GM19099 (cell line): ENCODE data around the gene ZNF438.

Source experiments
- POLR2A ChIP-seq: IDR thresholded peaks from 3 replicates; pipeline ENCODE4 v1.6.1; 2011; ENCODE audit warnings: low read depth; ENCODE audit not compliant: insufficient read length; ENCODE audit errors: extremely low read depth

Gene ZNF438

DNA sequence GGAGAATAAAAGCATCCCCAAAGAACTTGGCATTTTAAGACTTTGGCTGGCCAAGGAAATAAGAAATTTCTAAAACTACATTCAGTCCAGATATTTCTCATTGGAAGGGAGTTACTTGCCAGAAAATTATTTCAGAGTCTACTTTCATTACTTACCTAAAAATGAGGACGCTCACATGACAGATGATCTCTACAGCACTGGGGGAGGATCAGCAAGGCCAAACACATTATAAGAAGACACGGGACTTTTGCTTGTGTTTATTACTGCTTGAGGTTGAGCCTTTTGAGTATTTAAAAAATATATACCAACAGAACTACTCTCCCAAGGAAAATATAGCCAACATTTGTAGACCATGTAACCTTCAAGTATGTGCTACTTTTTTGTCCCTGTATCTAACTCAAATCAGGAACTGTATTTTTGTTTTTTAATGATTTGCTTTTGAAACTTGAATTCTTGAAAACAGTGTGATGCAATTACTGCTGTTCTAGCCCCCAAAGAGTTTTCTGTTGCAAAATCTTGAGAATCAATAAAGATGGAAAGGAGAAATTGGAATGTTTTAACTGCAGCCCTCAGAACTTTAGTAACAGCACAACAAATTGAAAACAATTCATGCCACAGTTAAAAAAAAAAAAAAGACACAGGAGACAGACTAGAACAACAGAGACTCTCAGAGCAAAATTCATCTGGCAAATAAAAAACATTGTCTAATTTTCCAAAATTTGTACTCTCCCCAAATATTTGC lies 128.1 kb downstream of the ZNF438 start:
- TF ChIP-seq POLR2A: no peak

DNA sequence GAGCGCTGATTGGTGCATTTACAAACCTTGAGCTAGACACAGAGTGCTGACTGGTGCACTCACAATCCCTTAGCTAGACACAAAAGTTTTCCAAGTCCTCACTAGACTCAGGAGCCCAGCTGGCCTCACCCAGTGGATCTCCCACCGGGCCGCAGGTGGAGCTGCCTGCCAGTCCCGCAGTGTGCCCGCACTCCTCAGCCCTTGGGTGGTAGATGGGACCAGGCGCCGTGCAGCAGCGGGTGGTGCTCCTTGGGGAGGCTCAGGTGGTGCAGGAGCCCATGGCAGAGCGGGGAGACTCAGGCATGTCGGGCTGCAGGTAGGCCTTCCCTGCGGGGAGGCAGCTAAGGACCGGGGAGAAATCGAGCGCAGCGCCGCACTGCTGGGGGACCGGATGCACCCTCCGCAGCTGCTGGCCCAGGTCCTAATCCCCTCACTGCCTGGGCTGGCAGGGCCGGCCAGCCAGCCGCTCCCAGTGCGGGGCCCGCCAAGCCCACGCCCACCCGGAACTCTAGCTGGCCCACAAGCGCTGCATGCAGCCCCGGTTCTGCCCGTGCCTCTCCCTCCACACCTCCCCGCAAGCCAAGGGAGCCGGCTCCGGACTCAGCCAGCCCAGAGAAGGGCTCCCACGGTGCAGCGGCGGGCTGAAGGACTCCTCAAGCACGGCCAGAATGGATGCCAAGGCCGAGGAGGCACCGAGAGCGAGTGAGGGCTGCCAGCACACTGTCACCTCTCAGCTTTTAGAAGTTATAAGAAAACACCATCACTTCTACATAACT lies 128.9 kb downstream of the ZNF438 start:
- TF ChIP-seq POLR2A: no peak

DNA sequence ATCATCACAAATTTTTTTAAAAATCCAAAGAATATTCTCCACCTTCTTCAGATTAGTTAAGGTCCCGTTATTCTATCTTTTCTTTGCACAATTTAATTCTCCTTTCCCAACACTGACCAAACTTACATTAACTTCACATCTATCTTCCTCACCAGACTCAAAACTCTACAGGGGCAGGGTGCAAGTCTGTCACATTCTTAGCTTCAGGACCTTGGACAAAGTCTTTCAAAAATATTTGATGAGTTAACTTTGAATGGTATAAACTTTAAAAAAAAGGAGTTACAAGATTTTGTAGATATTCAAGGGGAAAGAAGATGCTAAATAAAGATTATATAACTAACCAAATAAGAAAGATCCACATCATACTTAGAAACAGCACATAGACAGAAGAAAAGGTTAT lies 132.7 kb downstream of the ZNF438 start:
- TF ChIP-seq POLR2A: no peak

DNA sequence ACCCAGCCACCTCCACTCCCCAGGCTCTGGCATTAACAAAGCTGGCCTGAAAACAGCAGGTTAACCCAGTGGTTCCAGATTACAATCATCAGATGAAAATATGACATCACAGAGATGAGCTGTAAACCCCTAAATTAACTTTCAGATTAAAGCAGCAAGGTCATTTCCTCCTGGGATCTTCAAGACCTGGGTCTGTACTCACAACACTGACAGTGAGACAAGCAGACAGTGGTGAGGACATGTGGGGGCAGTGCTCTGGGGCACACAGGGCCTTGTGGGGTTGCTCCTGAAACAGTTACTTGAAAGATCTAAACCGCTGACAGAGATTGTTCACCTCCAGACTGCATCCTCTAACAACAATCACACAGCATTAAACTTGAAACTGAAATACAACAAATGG lies 134.1 kb downstream of the ZNF438 start:
- no peak for TF ChIP-seq POLR2A

DNA sequence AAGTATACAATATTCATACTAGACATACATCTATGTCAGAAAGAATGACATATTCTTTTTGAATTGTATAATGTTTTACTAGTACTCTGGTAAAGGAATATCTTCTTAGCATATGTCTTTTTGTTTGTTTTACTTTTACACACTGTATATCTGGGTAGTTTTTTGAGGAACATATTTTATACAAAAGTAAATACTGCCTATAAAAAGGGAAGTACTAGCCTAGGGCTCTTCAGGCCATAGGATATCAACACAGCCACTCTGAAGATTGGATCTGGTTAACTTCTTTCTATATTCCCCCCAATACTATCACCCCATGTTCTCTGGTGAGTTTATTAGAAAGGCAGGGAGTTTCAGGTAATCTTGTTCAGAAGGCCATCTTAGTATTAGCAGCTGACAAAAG lies 134.6 kb downstream of the ZNF438 start:
- TF ChIP-seq POLR2A: no peak

DNA sequence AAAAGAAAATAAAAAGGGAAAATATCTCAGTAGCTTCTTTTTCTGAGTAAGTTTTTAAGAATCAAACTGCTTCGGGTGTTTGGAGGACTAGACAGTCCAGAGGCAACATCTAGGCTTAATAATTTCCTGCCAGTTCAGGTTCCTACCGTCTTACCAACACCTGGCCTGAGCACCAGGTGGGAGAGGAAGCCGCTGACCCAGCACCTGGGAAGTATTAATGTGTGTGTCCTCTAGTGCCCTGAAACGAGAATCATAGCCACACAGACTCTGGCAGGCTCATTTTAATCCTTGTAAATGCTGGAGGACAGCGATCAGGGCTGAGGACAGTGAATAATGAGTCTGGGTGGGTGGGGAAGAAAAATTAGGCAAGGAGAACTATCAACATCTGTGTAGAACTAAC lies 137.4 kb downstream of the ZNF438 start:
- TF ChIP-seq POLR2A: no peak

DNA sequence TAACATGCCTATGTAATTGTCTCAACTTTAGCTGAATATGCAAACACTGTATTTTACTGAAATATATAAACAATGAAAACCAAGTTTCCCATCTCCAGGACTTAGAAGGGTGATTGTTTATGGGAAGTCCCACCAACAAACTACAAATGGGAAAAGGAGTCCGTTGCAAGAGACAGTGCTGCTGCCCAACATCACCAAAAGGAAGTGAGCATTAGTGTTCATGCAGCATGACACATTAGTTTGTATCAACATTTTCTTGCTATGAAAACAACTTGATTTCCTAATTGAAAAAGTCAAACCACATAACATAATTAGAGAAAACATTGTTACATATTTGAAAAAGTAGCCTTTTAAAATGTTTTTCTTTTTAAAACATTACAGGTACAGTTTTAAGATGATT lies 138.5 kb downstream of the ZNF438 start:
- TF ChIP-seq POLR2A: no peak

DNA sequence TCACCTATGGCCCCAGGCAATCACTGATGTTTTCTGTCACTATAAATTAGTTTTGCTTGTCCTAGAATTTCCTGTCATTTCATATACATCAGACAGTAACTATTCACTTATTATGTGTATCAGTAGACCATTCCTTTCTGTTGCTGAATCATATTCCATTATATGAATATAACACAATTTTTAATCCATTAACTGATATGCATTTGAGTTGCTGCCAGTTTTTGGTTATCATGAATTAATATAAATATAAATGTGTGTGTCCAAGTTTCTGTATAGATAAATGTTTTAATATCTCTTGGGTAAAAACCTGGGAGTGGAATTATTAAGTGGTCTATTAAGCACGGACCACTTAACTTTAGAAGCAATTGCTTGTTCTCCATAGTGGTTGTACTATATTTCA lies 143.8 kb downstream of the ZNF438 start:
- TF ChIP-seq POLR2A: no peak

DNA sequence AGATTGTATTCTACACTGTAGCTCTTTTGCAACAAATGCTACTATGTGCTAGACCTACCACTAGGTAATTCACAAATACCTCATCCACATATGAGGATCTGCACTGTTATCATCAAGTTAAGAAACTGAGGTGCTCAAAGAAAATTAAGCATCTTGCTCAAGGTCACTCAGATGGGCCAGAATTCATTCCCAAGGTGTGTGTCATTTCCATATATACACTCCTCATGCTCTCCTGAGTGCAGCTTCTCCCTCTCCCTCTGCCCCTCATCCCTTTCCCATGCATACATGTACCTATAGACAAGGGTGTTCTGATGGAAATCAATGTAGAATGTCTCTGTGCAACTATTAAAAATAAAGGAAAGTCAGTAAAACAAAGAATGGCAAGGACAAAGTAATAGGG lies 146.2 kb downstream of the ZNF438 start:
- TF ChIP-seq POLR2A: no peak

DNA sequence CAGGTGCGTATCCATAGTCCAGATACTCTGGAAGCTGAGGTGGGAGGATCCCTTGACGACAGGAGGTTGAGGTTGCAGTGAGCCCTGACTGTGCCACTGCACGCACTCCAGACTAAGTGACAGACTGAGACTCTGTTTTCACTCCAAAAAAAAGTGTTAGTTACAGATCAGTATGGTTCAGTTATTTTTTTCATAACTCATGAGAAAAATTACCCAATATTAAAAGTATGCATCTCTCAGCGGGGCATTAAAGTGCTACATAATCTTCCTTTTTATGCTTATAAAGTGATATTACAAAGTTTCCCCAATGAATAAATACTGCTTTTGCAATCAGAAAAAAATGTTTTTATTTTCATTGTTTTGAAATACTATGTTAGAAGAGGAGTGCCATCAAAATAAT lies 147.9 kb downstream of the ZNF438 start:
- no peak for TF ChIP-seq POLR2A

DNA sequence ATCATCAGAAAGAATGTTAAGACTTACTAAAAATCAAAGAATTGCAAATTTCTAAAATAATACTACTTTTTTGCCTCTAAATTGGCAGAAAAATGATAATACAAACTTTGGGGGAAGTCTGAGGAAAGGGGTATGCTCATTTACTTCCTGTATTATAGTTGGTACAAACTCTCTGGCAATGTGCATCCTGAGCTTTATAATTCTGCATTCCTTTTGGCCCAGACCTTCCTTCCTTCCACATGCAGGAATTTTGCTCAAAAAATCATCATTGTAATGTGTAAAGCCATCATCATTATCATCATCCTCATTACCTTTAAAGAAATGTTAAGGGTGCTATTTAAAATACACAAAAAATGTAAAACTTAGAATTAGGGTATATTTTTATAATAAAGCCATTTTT lies 148.5 kb downstream of the ZNF438 start:
- no peak for TF ChIP-seq POLR2A

DNA sequence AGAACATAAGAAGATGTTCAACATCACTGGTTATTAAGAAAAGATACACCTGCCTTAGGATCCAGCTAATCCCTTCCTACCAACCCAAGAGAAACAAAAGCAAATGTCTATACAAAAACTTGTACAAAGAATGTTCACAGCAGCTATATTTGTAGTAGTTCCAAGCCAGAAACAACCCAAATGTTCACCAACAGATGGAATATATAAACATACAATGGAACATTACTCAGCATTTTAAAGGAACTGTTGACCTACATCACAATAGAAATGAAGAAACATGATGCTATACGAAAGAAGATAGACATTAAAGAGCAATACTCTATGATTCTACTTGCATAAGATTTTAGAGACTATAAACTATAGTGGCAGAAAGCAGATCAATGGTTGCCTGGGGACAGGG lies 149.4 kb downstream of the ZNF438 start:
- no peak for TF ChIP-seq POLR2A

DNA sequence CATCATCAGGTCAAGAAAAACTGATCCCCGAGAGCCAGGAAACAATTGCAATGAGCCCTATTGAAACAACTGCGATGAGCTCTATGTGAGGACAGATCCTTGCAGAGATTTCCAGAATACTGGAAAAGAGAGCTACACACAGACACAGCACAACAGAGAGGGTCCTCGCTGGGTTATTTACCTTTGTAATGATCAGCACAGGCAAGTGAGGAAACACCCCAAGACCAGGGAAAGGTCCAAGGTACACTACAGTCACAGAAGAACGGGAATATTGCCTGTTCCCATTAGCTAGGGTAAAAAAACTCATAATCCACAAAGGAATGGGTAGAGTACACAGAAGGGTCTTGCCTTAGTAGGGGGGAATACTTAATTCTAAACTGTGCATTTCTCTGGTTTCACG lies 152.7 kb downstream of the ZNF438 start:
- no peak for TF ChIP-seq POLR2A

DNA sequence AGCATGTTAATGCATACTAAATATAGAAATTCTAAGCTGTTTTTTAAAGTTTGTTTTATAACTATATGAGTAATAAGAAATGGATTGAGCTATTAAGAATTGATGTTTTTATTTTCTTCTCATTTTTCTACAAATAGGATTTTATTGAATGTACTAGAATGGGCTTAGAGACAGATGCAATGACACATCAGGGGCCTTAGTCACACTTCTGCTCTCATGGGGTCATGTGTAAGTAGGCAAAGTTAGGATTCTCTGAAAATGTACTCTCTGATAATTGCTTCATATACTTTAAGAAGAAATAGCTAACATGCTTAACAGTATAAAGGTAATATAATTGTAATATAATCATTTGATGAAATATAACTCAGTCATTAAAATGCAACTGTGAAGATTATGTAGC lies 154.6 kb downstream of the ZNF438 start:
- TF ChIP-seq POLR2A: no peak

DNA sequence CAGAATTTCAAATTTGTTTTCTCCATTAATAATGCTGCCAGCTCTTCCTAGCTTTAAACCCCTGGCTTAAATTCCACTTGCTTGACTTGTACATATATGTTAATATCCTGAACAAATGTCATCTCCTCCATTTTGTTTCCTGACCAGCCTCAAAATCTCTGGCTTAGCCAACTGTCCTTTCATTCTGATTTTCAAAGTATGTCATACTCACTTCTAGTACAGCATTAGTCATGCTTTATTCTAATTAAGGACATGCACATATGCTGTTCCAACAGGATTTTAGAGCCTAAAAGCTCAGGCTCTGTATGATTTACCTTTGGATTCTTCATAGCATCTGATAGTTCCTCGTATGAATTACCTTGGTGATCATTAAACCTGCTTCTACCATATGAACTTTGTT lies 158.3 kb downstream of the ZNF438 start:
- no peak for TF ChIP-seq POLR2A

DNA sequence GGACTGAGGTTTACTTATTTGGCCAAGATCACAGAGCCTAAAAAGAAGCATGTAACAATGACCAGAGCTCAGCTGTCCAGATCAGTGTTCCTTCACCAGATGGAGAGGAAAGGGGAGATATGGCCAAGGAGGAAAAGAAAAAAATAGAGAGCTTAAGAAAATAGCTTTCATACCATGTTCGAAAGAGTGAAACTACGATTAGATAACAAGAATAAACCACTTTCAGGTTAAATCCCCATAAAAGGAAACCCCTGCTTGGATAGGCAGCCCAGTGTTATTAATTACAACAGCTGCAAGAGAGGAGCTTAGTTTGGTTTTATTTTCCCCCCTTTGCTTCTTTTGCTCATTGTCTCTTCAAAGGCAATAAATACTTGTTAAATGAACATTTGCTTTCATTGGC lies 160.8 kb downstream of the ZNF438 start:
- TF ChIP-seq POLR2A: no peak
